Measurements from ENCODE around the gene STK11IP.
"Not testable (repeated sequence)": the region's sequence is repeated elsewhere in the genome, so short reads cannot be mapped to it uniquely, and the experiment has no call there.

Gene STK11IP

DNA sequence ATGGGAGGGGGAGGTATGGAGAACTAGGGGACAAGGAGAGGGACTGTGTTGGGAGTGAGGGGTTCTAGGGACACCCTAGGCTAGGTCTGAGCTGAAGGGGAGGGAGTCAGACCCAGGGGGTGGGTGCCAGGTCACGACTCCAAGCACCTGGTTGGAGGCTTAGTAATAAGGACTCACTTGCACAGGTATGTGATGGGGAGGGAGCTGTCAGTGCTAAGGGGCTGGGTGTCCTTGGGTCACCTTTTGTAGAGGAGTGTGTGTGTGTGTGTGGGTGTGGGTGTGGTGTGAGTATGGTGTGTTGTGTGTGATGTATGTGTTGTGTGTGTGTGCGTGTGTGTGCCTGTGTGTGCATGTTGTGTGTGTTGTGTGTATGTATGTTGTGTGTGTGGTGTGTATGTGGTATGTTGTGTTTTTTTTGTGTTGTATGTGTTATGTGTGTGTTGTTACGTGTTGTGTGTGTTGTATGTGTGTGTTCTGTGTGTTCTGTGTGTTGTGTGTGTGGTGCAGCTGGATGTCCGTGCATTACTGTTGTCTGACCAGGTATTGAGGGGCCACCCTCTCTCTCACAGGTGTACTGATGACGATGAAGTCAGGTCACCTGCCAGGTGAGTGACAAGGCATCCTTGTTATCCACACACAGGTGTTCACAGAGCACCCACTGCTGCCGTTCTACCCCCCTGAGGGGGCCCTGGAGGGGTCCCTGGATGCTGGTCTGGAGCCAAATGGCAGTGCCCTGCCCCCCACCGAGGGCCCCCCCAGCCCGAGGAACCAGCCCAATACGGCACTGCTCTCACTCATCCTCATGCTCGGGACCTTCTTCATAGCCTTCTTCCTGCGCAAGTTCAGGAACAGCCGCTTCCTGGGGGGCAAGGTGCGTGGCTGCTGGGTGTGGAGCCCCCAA, 39.5 kb downstream of the STK11IP start:
- no peak for DNase-seq

DNA sequence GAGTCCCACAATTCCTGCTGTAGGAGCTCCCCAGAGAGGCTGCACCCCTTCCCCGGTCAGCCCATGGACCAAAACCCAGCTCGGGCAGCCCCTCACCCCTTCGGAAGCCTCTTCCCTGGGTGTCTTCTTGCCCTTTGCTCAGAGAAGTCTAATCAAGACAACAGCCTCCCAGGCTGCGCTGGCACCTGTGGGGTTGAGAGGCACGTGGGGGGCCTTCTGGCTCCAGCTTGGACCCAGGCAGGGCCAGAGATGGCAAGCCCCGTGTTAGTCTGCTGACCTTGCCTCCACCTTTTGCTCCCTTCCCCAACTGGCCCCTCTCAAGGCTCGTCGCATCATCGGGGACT, 40.2 kb downstream of the STK11IP start:
- DNase-seq = no peak

DNA sequence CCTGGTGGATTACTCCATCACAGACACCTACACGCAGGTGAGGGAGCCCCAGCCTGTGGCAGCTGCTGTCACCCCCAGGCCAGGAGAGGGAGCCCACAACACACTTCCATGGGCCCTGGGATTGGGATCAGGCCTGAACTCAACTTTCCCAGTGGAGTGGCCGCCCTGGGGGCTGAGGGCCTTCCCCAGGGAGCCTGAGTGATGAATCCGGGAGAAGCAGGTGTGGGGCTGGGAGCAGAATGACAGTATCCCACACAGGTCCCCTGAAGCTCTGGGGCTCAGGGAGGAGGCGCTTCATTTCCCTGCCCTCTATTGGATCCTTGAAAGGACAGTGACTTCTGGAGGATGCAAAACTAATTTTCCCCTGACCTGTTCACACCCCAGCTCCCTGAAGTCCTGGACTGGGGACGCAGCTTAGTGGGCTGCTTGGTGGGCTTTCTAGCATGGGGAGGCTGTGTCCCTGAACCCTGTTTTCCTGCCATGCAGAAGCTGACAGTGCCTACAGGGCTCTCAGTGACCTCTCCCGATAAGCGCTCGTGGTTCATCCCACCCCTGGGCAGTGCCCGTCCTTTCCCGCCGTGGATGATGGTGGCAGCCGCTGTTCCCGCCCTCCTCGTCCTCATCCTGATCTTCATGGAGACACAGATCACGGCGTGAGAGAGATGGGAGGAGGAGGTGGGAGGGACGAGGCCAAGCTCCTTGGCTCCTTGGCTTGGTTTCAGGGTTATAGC, 40.7 kb downstream of the STK11IP start:
- DNase-seq = no peak

DNA sequence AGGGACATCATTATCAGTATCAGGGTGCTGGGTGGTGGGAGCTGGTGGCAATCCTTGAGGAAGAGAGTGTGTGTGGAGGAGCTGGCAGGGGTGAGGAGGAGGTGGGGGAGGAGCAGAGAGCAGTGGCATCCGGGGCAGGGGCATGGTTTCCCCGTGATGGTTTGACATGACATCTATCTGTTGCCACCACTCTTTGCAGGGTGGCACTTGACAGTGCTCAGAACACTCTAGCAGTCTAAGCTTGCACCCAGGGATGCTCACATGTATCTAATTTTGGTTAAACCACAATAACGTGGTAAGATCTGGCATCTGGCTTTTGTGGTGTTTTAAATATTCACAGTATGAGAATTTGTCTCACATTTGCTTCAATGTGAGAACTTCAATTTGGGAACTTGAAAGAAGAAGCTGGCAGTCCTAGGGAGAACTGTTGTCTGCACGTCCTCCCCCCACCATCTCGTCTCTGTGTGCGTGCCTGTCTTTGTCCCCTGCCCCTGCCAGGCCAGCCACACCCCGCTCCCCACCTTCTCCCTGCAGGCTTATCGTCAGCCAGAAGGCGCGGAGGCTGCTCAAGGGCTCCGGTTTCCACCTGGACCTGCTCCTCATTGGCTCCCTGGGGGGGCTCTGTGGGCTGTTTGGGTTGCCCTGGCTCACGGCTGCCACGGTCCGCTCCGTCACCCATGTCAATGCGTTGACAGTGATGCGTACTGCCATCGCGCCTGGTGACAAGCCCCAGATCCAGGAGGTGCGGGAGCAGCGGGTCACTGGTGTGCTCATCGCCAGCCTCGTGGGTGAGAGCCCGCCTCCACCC, 41.5 kb downstream of the STK11IP start:
- DNase-seq = no peak

DNA sequence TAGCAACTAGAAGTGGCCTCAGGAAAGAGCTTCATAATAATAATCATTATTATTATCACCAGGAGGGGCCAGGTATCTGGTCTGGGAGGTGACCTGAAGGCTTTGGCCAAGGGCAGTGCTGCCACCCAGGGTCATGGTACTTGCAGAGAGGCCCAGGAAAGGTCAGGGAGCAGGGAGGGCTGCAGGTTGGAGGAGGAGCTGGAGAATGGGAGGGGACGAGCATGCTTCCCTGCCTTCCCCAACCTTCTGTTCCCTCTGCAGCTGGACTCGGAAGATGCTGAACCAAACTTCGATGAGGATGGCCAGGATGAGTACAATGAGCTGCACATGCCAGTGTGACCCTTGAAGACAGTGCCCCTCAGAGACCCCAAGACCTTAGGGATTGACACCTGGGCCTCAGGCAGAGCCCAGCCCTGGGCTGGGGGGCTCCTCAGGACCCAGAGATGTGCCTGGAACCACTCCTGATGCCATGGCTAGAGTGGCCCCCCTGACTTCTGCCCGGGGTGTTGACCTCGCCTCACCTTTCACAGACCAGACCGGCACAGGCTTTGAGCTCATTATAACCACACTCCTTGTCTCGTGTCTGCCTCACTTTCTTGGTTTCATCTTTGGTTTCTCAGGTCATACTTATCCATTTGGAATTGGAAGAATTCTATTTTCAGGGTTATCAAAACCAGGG, 43.9 kb downstream of the STK11IP start:
- no peak for DNase-seq

DNA sequence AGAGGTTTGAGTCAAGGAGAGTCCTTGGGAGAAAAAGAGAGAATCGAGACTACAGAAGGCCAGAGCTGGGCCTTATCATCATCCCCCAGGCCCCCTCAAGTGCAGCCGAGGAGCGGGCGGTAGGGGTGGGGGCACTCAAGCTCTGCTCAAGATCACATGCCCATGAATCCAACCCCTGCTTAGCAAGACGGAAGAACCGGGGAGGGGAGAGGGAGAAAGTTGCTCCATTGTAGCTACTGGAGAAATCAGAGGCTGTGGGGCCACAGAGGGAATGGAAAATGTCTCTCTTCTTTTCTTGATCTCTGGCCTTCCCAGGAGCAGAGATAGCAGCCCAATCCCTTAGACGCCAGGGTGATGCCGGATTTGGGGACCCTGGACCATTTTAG, 44.4 kb downstream of the STK11IP start:
- no peak for DNase-seq

DNA sequence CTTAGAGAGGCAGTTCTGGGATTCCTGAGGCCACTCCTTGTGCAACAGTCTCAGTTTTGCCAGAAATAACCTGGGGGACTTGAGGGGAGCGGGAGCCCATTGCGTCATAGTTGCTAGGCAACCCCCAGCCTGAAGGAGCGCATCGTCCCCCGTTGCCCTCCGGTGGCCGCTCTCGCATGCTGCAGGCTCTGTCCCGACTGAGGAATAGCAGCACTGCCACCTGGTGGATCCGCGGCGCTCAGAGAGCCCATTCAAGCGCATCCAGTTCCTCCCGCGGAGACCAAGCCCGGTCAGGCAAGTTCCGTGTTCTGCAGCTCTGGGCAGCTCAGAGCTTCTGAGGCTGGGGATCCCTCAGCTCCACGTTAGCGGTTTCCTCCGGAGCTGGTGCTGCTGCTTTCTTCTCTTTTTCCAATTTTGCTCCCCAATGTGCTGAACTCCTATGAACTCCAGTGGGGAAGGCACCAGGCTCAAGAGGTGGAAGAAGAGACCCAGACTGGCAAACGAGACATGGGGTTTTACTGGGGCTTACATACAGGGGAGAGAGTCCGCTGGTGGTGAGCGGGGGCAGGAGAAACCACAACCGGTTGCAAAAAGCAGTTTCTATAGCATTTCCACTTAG, 44.9 kb downstream of the STK11IP start:
- DNase-seq = peak; percentile 78

DNA sequence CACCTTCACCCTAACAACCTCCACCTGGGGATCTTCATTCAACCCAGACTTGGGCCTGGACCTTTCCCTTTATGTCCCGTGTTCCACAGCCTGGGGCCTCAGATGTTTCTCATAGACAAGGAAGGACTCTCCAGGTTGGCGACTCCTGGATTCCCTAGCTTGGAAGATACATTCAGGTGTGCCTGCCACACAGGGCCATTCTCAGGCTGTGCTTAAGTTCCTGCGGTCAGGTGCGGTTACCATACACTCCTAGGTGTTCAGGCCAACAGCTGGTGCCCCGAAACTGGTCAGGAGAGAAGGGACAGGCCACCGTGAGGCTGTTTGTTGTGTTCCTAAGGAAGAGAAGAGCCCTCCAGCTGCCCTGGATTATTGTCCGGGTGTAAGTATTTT, 45.4 kb downstream of the STK11IP start:
- no peak for DNase-seq

DNA sequence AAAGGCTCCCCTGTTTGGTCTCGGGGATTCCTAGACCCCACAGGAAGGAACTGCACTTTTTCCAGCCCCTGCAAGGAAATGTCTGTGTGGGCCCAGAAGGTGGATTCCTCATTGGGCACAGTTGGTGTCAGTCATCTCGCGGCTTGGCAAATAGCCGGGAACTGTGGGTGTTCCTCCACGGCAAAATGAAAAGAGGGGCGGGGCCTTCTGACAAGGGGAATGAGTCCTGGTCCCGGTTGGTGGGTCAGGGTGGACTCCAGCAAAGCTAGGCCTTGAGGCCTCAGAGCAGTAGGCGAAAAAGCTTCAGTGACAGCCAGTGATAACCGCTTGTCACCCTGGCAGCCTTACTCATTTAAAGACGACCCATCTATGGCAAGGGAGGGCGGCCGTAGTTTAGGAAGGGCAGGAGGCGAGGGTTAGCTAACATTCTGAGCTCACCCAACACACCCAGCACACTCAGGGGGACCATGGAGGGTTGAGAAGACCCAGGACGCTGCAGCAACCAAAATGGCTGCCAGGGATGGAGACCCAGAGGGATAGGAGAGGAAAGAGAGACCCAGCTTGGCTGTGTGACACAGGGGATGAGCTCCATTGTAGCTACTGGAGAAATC, 46.2 kb downstream of the STK11IP start:
- no peak for DNase-seq

DNA sequence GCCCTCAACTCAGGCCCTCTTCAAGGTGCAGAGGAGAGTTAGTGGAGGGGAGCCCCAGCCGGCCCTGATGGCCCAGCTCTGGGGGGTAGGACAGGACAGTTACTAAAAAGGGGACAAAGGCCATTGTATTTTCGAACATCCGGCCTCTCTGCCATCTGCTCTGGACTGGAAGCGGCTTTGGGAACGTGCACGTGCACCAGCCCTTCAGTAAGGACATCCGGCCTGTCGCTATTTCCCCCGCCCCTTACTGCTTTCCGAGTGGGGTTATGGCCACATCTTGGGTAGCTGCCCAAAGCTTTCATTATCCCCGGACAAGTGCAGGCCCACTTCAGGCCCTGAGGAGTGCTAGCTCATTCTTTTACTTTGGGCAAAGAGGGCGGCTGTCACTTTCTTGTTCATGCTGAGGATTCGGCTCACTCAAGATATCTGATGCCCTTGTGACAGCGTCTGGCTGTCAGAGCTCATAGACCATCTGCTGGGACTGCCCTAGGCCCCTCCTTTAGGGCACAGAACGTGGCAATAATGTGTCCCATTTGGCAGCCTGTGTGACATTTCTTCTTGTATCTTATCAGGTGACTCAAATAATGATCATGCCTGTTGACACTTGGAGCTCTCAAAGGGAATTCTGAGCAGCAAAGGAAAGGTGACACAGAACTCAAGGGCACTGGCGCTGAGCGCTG, 47.3 kb downstream of the STK11IP start:
- no peak for DNase-seq

DNA sequence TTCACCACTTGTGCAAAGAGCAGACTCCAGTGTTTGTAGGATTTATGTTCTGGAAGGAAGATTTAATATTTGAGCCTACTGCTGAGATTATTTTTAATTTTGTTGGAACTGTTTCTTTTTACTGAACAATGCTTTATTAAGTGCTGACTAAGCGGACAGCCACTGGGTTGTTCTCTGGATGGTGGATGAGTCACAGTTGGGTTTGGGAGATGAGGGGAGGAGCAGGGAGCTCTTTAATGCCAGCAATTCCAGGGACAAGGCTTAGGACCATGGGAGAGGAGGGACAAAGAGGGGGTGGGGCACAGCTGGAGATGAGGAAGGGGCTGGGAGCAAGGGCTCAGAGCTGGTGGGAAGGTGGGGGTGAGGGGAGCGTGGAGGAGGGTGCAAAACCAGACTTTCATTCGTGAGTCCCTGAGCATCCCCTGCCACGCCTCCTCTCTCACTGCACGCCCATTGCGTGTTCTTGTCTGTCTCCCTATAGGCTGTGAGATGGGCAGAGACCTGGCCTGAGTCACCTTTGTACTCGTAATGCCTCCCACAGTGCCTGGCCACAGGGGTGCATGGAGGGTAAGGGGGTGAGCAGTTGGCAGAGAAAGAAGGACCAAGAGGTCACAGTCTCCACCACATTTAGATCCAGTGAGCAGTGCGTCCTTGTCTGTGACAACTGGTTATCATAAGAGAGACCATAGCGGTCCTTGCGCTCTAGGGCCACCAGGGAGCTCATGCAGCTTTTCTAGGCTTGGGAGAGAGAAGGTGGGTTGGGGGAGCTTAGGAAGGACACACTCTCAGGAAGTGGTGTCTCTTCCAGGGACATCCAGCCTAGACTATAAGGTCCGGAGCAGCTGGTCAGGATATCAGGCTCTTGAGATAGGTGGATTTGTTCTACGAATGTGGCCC, 48.2 kb downstream of the STK11IP start:
- DNase-seq = no peak

DNA sequence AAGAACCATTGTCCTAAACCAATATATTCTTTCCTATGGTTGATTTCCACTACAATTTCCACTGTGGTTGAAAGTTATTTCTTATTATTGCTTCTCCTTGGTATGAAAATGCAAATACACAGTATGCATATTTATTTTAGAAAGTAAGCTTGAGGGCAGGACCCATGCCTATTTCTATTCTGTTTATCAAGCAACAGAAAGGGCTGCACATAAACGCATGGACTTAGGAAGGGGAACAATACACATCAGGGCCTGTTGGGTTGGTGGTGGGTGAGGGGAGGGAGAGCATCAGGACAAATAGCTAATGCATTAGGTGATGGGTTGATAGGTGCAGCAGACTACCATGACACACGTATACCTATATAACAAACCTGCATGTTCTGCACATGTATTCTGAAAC, 50.5 kb downstream of the STK11IP start:
- no peak for DNase-seq

DNA sequence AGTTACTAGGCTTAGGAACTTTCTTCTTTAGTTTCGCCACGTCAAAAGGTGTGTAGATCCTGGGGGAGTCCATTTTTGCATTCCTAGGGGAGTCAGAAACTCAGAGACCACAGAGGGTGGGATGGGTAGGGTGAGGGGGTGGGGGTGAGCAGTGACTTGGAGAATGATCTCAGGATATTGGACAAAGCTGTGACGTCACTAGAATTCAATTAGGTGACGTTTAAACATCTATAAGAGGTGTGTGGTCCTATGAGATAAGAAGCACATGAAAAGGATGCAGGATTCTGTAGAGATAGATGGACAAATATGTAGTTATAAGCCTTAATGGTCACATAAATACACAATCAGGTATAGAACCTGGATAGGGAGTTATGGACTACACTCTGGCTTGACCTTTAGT, 51.3 kb downstream of the STK11IP start:
- no peak for DNase-seq

DNA sequence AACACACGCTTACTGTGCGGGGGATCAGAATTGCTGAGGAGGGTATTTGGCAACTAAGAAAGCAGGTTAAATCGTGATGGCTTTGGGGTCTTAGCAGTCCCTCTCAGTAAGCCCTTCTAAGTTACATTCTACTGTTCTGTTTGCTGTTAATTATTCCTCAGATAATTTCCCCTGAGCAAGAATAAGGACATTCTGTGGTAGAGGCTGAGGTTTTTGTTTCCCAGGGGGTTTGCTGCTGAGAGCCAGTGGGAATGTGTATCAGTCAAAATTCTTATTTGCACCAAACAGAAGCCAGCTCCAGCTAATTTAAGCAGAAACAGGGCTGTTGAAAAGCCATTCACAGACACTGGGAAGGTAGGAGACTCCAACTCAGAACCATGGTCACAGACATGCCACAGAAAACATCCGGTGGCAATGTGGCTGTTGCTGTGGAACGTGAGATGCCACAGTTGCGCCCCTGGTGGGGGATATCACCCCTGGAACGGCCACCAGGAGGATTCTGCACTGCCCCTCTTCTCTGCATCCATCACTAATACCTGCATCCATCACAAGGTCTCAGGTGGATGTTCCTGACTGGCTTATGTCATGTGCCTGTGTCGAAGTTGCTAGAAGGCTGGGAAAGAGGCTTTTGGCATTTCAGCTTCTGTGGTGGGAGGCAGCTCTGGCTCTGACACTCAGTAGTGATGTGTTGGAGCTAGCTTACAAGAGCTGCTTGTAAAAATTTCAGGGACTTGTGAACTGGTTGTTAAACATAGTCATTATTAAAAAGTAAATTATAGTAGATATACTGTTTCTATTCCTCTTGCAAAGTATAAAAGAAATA, 53.0 kb downstream of the STK11IP start:
- no peak for DNase-seq

DNA sequence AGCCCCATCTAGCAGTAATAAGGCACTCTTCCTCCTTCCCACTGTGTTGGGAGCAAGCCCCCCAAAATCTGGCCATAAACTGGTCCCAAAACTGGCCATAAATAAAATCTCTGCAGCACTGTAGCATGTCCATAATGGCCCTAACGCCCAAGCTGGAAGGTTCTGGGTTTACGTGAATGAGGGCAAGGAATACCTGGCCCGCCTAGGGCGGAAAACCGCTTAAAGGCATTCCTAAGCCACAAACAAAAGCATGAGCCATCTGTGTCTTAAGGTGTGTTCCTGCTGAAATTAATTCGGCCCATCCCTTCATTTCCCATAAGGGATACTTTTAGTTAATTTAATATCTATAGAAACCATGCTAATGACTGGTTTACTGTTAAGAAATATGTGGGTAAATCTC, 54.0 kb downstream of the STK11IP start:
- not testable (repeated sequence) for DNase-seq

DNA sequence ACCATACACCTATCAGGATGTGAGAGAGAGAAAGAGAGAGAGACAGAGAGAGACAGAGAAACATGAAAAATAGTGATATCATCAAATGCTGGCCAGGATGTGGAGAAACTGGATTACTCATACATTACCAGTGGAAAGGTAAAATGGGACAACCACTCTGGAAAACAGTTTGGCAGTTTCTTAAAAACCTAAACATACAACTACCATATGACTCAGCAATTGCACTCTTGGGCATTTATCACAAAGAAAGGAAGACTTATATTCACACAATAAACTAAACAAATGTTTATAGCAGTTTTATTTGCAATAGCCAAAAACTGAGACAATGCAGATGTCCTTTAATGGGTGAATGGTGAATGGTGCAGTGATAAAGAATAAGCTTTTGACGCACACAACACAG, 58.9 kb downstream of the STK11IP start:
- no peak for DNase-seq

DNA sequence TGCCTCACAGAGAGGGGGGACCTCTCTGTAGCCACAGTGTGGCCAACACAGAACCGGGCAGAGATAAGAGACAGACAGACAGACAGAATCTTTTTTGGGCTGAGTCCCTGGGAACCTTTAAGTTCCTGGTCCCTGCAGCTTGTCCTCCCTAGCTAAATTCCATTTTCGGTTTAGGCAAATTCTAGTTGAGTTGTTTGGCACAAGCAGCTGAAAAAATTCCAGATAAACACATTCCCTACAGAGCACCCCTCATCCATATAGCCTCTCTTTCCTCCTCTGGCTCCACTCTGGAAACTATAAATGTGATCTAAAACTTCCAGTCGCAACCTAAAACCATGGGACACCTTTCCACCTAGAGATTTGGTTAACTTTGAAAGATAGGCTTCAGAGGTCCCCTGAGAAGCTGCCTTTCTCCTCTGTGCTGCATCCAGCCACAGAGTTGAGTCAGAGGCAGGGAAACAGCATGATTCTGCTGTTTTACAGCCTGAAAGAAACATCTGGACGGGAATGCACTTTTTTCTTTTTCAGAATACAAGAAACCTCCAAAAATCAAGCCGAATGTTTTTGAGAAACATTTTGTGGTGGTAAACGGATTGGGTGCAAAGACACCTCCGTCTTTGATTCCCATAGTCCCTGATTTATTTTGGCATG, 60.7 kb downstream of the STK11IP start:
- DNase-seq = no peak

DNA sequence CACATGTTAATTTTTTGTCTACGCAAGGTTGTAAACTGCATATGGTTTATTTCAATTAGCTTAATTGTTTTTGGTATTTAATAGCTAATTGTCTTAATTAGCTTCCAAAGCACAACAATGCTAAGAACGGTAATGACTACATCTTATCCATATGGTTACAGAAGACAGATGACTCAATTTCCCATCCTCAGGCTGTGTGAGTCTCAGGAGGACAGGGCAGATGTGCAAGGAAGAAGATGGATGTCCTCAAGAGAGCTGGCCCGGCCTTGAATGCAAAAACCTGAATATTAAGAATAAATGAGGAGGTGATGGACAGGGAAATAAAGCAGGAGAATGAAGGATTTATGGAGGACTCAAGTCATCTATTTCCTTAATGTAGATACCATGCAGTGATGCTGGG, 61.2 kb downstream of the STK11IP start:
- no peak for DNase-seq
